Vagina (tissue), 2 donors: Measurements from ENCODE around the gene ACP4. TPM values are rescaled to one million over a fixed set of nuclear protein-coding genes. Genes with fewer than 3 reads are reported as not detected.

Experiments used
- DNase-seq, 2 donors: peaks; one replicate each; pipeline ENCODE4 v3.0.0-alpha.2; 2017; ENCODE audit errors: extremely low spot score in 2 of 2
- H3K27ac ChIP-seq: fragments of 200-600 bp; sonication (generic); one replicate; pipeline ENCODE4 v1.5.1; 2019
- H3K27me3 ChIP-seq: fragments of 200-600 bp; sonication (generic); one replicate; pipeline ENCODE4 v1.5.1; 2019
- H3K36me3 ChIP-seq, 2 donors: fragments of 200-600 bp; sonication (generic); one replicate each; pipeline ENCODE4 v1.5.1; 2017 to 2019
- H3K4me1 ChIP-seq: fragments of 200-600 bp; sonication (generic); one replicate; pipeline ENCODE4 v1.5.1; 2019
- H3K4me3 ChIP-seq, 2 donors: fragments of 200-600 bp; sonication (generic); 1 replicate in 1 of 2; 2 replicates in 1 of 2; pipeline ENCODE4 v1.5.1; 2016 to 2019
- H3K9me3 ChIP-seq: fragments of 200-600 bp; sonication (generic); one replicate; pipeline ENCODE4 v1.5.1; 2019
- POLR2A ChIP-seq, 2 donors: fragments of 450-650 bp; IDR thresholded peaks; one replicate each; pipeline ENCODE4 v1.6.1; 2017; ENCODE audit warnings: antibody characterized with exemption in 2 of 2, mild to moderate bottlenecking in 2 of 2, moderate library complexity in 2 of 2
- POLR2AphosphoS5 ChIP-seq, 2 donors: sonication (generic); formaldehyde crosslinking; IDR thresholded peaks; one replicate each; pipeline ENCODE4 v1.9.0; 2017; ENCODE audit warnings: antibody characterized with exemption in 2 of 2, mild to moderate bottlenecking in 2 of 2, low read depth in 1 of 2; ENCODE audit not compliant: insufficient read depth in 1 of 2
- intact Hi-C: fragments of 100-400 bp; cut with DNase I; formaldehyde crosslinking; loops from one replicate; pipeline ENCODE4 v1.15.1; 2023
- total RNA-seq: library from RNA; depleted of rRNA; stranded (reverse); fragments of >200 nt; gene quantifications from one replicate; pipeline ENCODE4 v1.2.3, GENCODE V29; 2016
- TF ChIP-seq, protein P1 (sequence below), 3 experiments: fragments of 450-650 bp in 2 of 3; fragments of 200-600 bp in 1 of 3; sonication (generic) in 1 of 3; IDR thresholded peaks; one replicate each; pipeline ENCODE4 v1.5.1; 2017 to 2019; ENCODE audit warnings: antibody characterized with exemption in 3 of 3, mild to moderate bottlenecking in 2 of 3, moderate library complexity in 2 of 3

Gene ACP4
- total RNA-seq, 1 donor from 2014 or later = not detected

DNA sequence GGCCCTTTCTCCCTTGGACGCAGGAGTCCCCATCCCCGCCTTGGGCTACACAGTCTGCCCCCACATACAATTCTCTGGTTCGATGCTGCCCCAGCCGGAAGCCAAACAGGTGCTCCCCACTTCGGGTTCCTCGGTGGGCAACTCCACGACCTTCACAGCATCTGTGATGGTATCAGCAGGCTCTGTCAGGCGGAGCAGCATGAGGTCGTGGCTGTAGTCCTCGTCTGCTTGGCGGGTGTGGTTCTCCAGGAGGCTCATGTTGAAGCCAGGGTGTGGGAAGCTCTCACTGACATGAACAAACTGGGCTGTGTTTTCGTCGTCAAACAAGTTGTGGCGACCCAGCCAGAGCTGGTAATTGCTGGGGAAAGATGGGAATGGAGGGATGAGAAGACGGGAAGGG is 29.9 kb downstream of the ACP4 start:
- intact Hi-C loops = no loop called here
- H3K27me3 ChIP-seq = no peaks in the 10 kb centered on the region
- H3K4me1 ChIP-seq = peaks cover 18% of the 10 kb centered on the region
- no peaks in the 10 kb centered on the region for H3K9me3 ChIP-seq
- no peak overlapping the region for H3K27ac ChIP-seq
- H3K4me3 ChIP-seq = no peak overlapping the region
- DNase-seq = no peak
- H3K36me3 ChIP-seq = no peaks in the 10 kb centered on the region
- TF ChIP-seq, protein P1, sequence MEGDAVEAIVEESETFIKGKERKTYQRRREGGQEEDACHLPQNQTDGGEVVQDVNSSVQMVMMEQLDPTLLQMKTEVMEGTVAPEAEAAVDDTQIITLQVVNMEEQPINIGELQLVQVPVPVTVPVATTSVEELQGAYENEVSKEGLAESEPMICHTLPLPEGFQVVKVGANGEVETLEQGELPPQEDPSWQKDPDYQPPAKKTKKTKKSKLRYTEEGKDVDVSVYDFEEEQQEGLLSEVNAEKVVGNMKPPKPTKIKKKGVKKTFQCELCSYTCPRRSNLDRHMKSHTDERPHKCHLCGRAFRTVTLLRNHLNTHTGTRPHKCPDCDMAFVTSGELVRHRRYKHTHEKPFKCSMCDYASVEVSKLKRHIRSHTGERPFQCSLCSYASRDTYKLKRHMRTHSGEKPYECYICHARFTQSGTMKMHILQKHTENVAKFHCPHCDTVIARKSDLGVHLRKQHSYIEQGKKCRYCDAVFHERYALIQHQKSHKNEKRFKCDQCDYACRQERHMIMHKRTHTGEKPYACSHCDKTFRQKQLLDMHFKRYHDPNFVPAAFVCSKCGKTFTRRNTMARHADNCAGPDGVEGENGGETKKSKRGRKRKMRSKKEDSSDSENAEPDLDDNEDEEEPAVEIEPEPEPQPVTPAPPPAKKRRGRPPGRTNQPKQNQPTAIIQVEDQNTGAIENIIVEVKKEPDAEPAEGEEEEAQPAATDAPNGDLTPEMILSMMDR (IDR thresholded peaks at IDR 0.05) = no peak
- TF ChIP-seq POLR2A (IDR thresholded peaks at IDR 0.05) = no peak
- TF ChIP-seq POLR2AphosphoS5 (IDR thresholded peaks at IDR 0.05; ENCODE audit: insufficient read depth in 1 of 2, low read depth in 1 of 2) = no peak

DNA sequence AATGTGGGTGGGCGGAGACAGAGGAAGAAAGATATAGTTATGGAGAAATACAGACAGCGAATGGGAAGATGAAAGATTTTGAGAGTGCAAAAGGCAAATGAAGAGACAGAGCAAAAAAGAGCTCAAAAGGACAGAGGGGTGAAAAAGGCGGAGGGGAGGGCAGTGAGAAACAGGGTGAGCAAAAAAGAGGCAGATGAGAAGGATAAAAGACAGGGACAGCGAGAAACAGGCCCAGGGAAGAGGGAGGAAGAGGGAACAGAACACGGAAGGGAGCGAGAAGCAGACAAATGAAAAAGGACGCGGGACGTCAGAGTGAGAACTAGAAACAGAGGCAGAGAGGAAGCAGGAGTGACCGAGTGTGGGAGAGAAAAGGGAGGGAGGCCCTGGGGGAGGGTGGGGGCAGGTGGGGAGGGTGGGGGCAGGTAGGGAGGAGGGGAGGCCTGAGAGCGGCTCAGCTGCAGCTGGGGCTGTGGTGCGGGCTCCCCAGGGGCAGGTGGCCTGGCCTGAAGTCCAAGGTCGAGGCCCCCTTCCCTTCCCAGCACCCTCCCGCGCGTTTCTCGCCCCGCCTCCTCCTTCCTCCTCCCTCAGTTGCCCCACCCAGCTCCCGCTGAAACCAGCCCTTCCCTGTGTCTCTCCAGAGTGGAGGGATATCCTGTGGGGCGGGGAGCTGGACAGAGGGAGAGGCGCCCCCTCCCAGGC is 30.5 kb downstream of the ACP4 start:
- Histone ChIP-seq H3K9me3 (no peaks in the 10 kb centered on the region), H3K4me3 (no peak overlapping the region), H3K27ac (no peak overlapping the region), H3K27me3 (no peaks in the 10 kb centered on the region), H3K4me1 (peaks cover 18% of the 10 kb centered on the region), H3K36me3 (no peaks in the 10 kb centered on the region)
- TF ChIP-seq, protein P1 (IDR thresholded peaks at IDR 0.05) = no peak
- no peak for TF ChIP-seq POLR2AphosphoS5 (IDR thresholded peaks at IDR 0.05; ENCODE audit: insufficient read depth in 1 of 2, low read depth in 1 of 2)
- no peak for TF ChIP-seq POLR2A (IDR thresholded peaks at IDR 0.05)
- intact Hi-C loops = no loop called here
- DNase-seq = no peak

DNA sequence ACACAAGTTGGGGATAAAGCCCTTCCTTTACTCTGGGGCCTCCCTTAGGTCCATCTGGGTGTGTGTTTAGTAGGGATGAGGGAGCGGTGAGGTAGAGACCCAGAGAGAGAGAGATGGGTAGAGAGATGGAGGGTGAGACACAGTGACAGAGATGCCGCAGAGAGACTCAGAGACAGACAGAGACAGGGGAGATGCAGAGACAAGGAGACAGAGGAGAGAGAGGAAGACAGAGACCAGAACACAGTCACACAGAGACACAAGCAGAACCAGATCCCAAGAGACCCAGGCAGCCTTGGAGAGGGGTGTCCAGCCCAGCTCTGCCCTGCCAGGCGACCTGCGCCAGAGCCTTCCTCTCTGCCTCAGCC is 31.0 kb downstream of the ACP4 start:
- TF ChIP-seq, protein P1 (IDR thresholded peaks at IDR 0.05) = no peak
- TF ChIP-seq POLR2AphosphoS5 (IDR thresholded peaks at IDR 0.05; ENCODE audit: insufficient read depth in 1 of 2, low read depth in 1 of 2) (no peak), POLR2A (IDR thresholded peaks at IDR 0.05) (no peak)
- Histone ChIP-seq H3K36me3 (no peaks in the 10 kb centered on the region), H3K4me1 (peaks cover 18% of the 10 kb centered on the region), H3K27ac (no peak overlapping the region), H3K9me3 (no peaks in the 10 kb centered on the region), H3K4me3 (no peak overlapping the region), H3K27me3 (no peaks in the 10 kb centered on the region)
- intact Hi-C loops = no loop called here
- no peak for DNase-seq

DNA sequence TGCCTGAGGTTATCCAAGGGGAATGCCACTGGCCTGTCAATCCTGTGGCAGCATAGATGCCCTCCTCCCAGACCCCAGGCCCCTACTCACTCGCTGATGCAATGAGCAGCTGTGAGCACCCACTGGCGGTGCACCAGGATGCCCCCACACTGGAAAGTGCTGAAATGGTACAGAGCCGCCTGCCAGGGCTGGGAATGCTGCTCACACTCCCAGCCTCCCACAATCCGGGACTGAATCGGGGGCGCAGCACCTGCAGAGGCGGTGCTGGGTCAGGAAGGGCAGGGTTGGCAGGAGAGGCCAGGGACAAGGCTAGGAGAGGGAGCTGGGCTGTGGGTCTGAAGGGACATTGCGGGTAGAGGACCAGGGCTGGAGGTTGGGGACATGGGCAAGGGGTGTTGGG is 31.4 kb downstream of the ACP4 start:
- H3K4me1 ChIP-seq = peaks cover 18% of the 10 kb centered on the region
- no peak overlapping the region for H3K27ac ChIP-seq
- no peaks in the 10 kb centered on the region for H3K27me3 ChIP-seq
- TF ChIP-seq POLR2AphosphoS5 (IDR thresholded peaks at IDR 0.05; ENCODE audit: insufficient read depth in 1 of 2, low read depth in 1 of 2) (no peak), POLR2A (IDR thresholded peaks at IDR 0.05) (no peak)
- TF ChIP-seq, protein P1 (IDR thresholded peaks at IDR 0.05) = no peak
- intact Hi-C loops = no loop called here
- DNase-seq = no peak
- H3K9me3 ChIP-seq = no peaks in the 10 kb centered on the region
- no peaks in the 10 kb centered on the region for H3K36me3 ChIP-seq
- H3K4me3 ChIP-seq = no peak overlapping the region

DNA sequence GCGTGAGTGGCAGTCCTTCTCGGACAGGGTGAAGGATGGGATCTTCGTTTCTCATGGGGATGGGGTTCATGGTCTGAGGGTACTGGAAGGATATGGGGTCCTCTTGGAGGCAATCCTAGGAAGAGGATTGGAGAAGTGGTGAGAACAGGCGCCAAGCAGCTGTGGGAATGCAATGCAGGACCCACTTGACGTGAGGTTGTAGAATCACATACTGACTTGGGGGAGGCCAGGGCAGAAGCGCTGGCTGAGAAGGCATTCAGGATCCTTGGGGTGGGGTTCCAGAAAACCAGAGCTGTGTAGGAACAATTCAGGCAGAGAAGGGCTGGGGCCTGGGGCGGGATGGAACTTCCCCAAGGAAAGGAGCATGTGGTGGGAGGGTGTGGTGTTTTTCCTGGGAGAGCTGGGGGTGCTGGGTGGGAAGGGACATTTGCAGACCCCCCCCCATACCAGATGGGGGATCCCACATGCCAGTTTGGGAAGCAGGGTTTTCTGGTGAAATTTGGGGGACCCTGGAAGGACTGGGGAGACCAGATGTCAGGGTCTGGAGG is 32.5 kb downstream of the ACP4 start:
- DNase-seq = no peak
- H3K27me3 ChIP-seq = no peaks in the 10 kb centered on the region
- no peaks in the 10 kb centered on the region for H3K9me3 ChIP-seq
- no peak overlapping the region for H3K27ac ChIP-seq
- peaks cover 18% of the 10 kb centered on the region for H3K4me1 ChIP-seq
- H3K4me3 ChIP-seq = no peak overlapping the region
- TF ChIP-seq, protein P1 (IDR thresholded peaks at IDR 0.05) = no peak
- TF ChIP-seq POLR2AphosphoS5 (IDR thresholded peaks at IDR 0.05; ENCODE audit: insufficient read depth in 1 of 2, low read depth in 1 of 2) (no peak), POLR2A (IDR thresholded peaks at IDR 0.05) (no peak)
- no peaks in the 10 kb centered on the region for H3K36me3 ChIP-seq
- intact Hi-C loops = no loop called here
